Stimulated activated CD8-positive, alpha-beta memory T cell treated with anti-CD3 and anti-CD28 coated beads, Interleukin-12 subunit alpha, Interleukin-12 subunit beta, amount 100 ng/mL, for 4 hours (primary cell): ENCODE measurements around the gene FNDC4.
"Not testable (repeated sequence)": the region's sequence is repeated elsewhere in the genome, so short reads cannot be mapped to it uniquely, and the experiment has no call there.

Source experiments
- DNase-seq: peaks from one replicate; pipeline ENCODE4 v3.0.0-alpha.2; 2020; ENCODE audit warnings: low read depth

FNDC4 gene

GRCh38 chr2:27494944-27495554 lies at the start of gene FNDC4:
Gene FNDC4, minus strand, starts transcription at chr2:27495200. Its CDS starts 521 bp downstream, at chr2:27494679.
- DNase-seq: no peak

- DNase-seq: no peak
These were observed 49.3 kb upstream of the FNDC4 start for GRCh38 chr2:27544143-27544821.

GRCh38 chr2:27539649-27540048 lies 44.6 kb upstream of the FNDC4 start:
- DNase-seq: not testable (repeated sequence)

- not testable (repeated sequence) for DNase-seq
These were observed 43.9 kb upstream of the FNDC4 start for GRCh38 chr2:27538839-27539450.

- DNase-seq: no peak
These were observed 42.3 kb upstream of the FNDC4 start for GRCh38 chr2:27537287-27537686.

GRCh38 chr2:27531983-27532382 lies 37.0 kb upstream of the FNDC4 start:
- no peak for DNase-seq

- no peak for DNase-seq
These were observed 32.2 kb upstream of the FNDC4 start for GRCh38 chr2:27527182-27527581.

GRCh38 chr2:27522400-27522945 lies 27.5 kb upstream of the FNDC4 start:
- DNase-seq: no peak

- no peak for DNase-seq
These were observed 25.3 kb upstream of the FNDC4 start for GRCh38 chr2:27520316-27520715.

- DNase-seq: no peak
These were observed 23.7 kb upstream of the FNDC4 start for GRCh38 chr2:27518782-27519113.

GRCh38 chr2:27518113-27518781 lies 23.2 kb upstream of the FNDC4 start:
- no peak for DNase-seq

- no peak for DNase-seq
These were observed 14.3 kb upstream of the FNDC4 start for GRCh38 chr2:27509326-27509725.

GRCh38 chr2:27507293-27507692 lies 12.3 kb upstream of the FNDC4 start:
- DNase-seq: no peak

- no peak for DNase-seq
These were observed 11.6 kb upstream of the FNDC4 start for GRCh38 chr2:27506587-27506986.

- DNase-seq: no peak
These were observed 7.1 kb upstream of the FNDC4 start for GRCh38 chr2:27502142-27502541.

- DNase-seq: no peak
These were observed 6.0 kb upstream of the FNDC4 start for GRCh38 chr2:27501042-27501441.

- DNase-seq: no peak
These were observed 4.0 kb upstream of the FNDC4 start for GRCh38 chr2:27498975-27499374.

GRCh38 chr2:27497288-27497627 lies 2.3 kb upstream of the FNDC4 start:
- no peak for DNase-seq

GRCh38 chr2:27496357-27497287 lies 1.6 kb upstream of the FNDC4 start, which contains the start of gene GCKR:
Gene GCKR, plus strand, starts transcription at chr2:27496839. Its CDS starts 66 bp downstream, at chr2:27496905.
- no peak for DNase-seq

GRCh38 chr2:27495840-27496356 lies 898 bp upstream of the FNDC4 start:
- no peak for DNase-seq

GRCh38 chr2:27494284-27494943 lies 586 bp downstream of the FNDC4 start:
- no peak for DNase-seq
